CD14-positive monocyte (primary cell): Measurements from ENCODE around the gene DTYMK. TPM values are rescaled to one million over a fixed set of nuclear protein-coding genes. Genes with fewer than 3 reads are reported as not detected.

Source experiments
- DNase-seq, 3 donors: peaks; one replicate each; pipeline ENCODE4 v3.0.0-alpha.2; 2011 to 2022
- H2AFZ ChIP-seq: 2 replicates; pipeline ENCODE4 v1.6.0; 2012; ENCODE audit warnings: mild to moderate bottlenecking, low read depth, low read length, inconsistent platforms; ENCODE audit not compliant: insufficient read depth, poor library complexity, severe bottlenecking
- H3K27ac ChIP-seq, 2 donors: 1 replicate in 1 of 2; 2 replicates in 1 of 2; pipeline ENCODE4 v1.5.1; 2012 to 2013; ENCODE audit warnings: low read length in 2 of 2, control low read depth in 1 of 2, inconsistent platforms in 1 of 2, low read depth in 1 of 2, mild to moderate bottlenecking in 1 of 2
- H3K27me3 ChIP-seq, 2 donors: one replicate each; pipeline versions ENCODE4 v1.6.0 to v1.6.1; 2011 to 2013; ENCODE audit warnings: low read length in 2 of 2; ENCODE audit not compliant: control insufficient read depth in 2 of 2, insufficient read depth in 2 of 2
- H3K36me3 ChIP-seq, 2 donors: replicated peaks in 1 of 2; 1 replicate in 1 of 2; 2 replicates in 1 of 2; pipeline versions ENCODE4 v1.5.1 to v1.6.1; 2012 to 2013; ENCODE audit warnings: low read length in 2 of 2, control low read depth in 1 of 2, inconsistent platforms in 1 of 2, mild to moderate bottlenecking in 1 of 2; ENCODE audit not compliant: insufficient read depth in 2 of 2, control insufficient read depth in 1 of 2
- H3K4me1 ChIP-seq, 2 donors: 1 replicate in 1 of 2; 2 replicates in 1 of 2; pipeline versions ENCODE4 v1.5.1 to v1.6.1; 2012 to 2013; ENCODE audit warnings: low read length in 2 of 2, control low read depth in 1 of 2, inconsistent platforms in 1 of 2, mild to moderate bottlenecking in 1 of 2, moderate library complexity in 1 of 2; ENCODE audit not compliant: insufficient read depth in 2 of 2, control insufficient read depth in 1 of 2
- H3K4me2 ChIP-seq: replicated peaks from 2 replicates; pipeline ENCODE3; 2012; ENCODE audit warnings: low read length, moderate library complexity, mild to moderate bottlenecking; ENCODE audit not compliant: poor library complexity, severe bottlenecking; ENCODE audit errors: extremely low read depth
- H3K4me3 ChIP-seq, 3 experiments: fragments of 200-600 bp in 1 of 3; sonication (generic) in 1 of 3; replicated peaks in 1 of 3; 1 replicate in 2 of 3; 2 replicates in 1 of 3; pipeline ENCODE4 v1.5.1; 2011 to 2013; ENCODE audit warnings: low read length in 3 of 3, mild to moderate bottlenecking in 3 of 3, control low read depth in 2 of 3, low read depth in 2 of 3, inconsistent platforms in 1 of 3, moderate library complexity in 1 of 3
- H3K79me2 ChIP-seq: 2 replicates; pipeline ENCODE4 v1.6.0; 2012; ENCODE audit warnings: mild to moderate bottlenecking, control low read depth, inconsistent platforms, low read length, moderate library complexity; ENCODE audit not compliant: insufficient read depth
- H3K9ac ChIP-seq: 2 replicates; pipeline ENCODE4 v1.6.0; 2017; ENCODE audit warnings: low read length, mild to moderate bottlenecking; ENCODE audit not compliant: insufficient read depth, poor library complexity, severe bottlenecking
- H3K9me3 ChIP-seq, 2 donors: replicated peaks in 1 of 2; 1 replicate in 1 of 2; 2 replicates in 1 of 2; pipeline versions ENCODE4 v1.5.1 to v1.6.1; 2012 to 2013; ENCODE audit warnings: low read length in 2 of 2, control low read depth in 1 of 2; ENCODE audit not compliant: control insufficient read depth in 1 of 2, insufficient read depth in 1 of 2
- H4K20me1 ChIP-seq: 2 replicates; pipeline ENCODE4 v1.6.0; 2012; ENCODE audit warnings: mild to moderate bottlenecking, low read length, control low read depth, moderate library complexity; ENCODE audit not compliant: insufficient read depth
- H3K27ac Mint-ChIP-seq, 7 donors: one replicate each; pipeline ENCODE4 v1.8.0; 2020; ENCODE audit warnings: mild to moderate bottlenecking in 7 of 7, mixed read lengths in 7 of 7, moderate library complexity in 6 of 7, inconsistent platforms in 2 of 7
- H3K27me3 Mint-ChIP-seq, 3 donors: one replicate each; pipeline ENCODE4 v1.8.0; 2021 to 2022; ENCODE audit warnings: low read depth in 3 of 3, mild to moderate bottlenecking in 3 of 3, mixed read lengths in 3 of 3, moderate library complexity in 3 of 3, inconsistent platforms in 1 of 3
- H3K36me3 Mint-ChIP-seq, 2 donors: one replicate each; pipeline ENCODE4 v1.8.0; 2020; ENCODE audit warnings: mixed read lengths in 2 of 2, inconsistent platforms in 1 of 2, mild to moderate bottlenecking in 1 of 2
- H3K4me1 Mint-ChIP-seq: one replicate; pipeline ENCODE4 v1.8.0; 2020; ENCODE audit warnings: mild to moderate bottlenecking, mixed read lengths
- H3K4me3 Mint-ChIP-seq, 2 donors: one replicate each; pipeline ENCODE4 v1.8.0; 2020; ENCODE audit warnings: mild to moderate bottlenecking in 2 of 2, mixed read lengths in 2 of 2, moderate library complexity in 1 of 2
- H3K9me3 Mint-ChIP-seq, 7 donors: one replicate each; pipeline ENCODE4 v1.8.0; 2020 to 2022; ENCODE audit warnings: mixed read lengths in 7 of 7, mild to moderate bottlenecking in 6 of 7, moderate library complexity in 6 of 7, inconsistent platforms in 2 of 7
- CTCF ChIP-seq: fragments of 200-600 bp; IDR thresholded peaks from one replicate; pipeline ENCODE4 v1.8.0; 2022; ENCODE audit warnings: antibody characterized with exemption, mild to moderate bottlenecking
- WGBS: methylation state at CpG from one replicate; pipeline ENCODE4 v1.1.5; 2013; ENCODE audit warnings: missing lambda C conversion rate; ENCODE audit not compliant: insufficient coverage; 5-methylcytosine and 5-hydroxymethylcytosine counted together
- intact Hi-C, 2 donors: fragments of 100-400 bp; cut with micrococcal nuclease; formaldehyde crosslinking; loops; one replicate each; pipeline versions ENCODE4 v1.15.0 to v1.15.1; 2023
- polyA plus RNA-seq, 3 donors: library from polyadenylated mRNA; depleted of rRNA in 1 of 3; unstranded in 2 of 3; stranded (reverse) in 1 of 3; fragments of 300-500 nt in 2 of 3; fragments of >200 nt in 1 of 3; fragmentation: Illumina TruSeq in 2 of 3; gene quantifications; 1 replicate in 2 of 3; 2 replicates in 1 of 3; pipeline ENCODE4 v1.2.3, GENCODE V29; 2012 to 2021

Gene DTYMK
- polyA plus RNA-seq, 3 donors, result 13.0 to 23.5 (median 18.7) TPM

GRCh38 chr2:241652722-241653121, 33.9 kb downstream of the DTYMK start:
- peaks cover 64 to 69% of the 10 kb centered on the region in 2 donors for H3K36me3 Mint-ChIP-seq
- no peak overlapping the region for H3K27ac Mint-ChIP-seq
- peaks cover 60 to 71% of the 10 kb centered on the region in 2 donors for H3K36me3 ChIP-seq
- H3K9ac ChIP-seq, result no peak overlapping the region
- TF ChIP-seq CTCF, result no peak
- H3K79me2 ChIP-seq, result peaks cover 34% of the 10 kb centered on the region
- no peaks in the 10 kb centered on the region for H3K27me3 ChIP-seq
- intact Hi-C loops, result no loop called here
- no peaks in the 10 kb centered on the region for H3K9me3 ChIP-seq
- H2AFZ ChIP-seq, result no peak overlapping the region
- peaks cover 40% of the 10 kb centered on the region for H4K20me1 ChIP-seq
- no peak for DNase-seq
- peaks cover 0 to 4% (median 1%) of the 10 kb centered on the region in 3 donors for H3K27me3 Mint-ChIP-seq
- H3K27ac ChIP-seq, result no peak overlapping the region
- WGBS, result 99% methylated on average over 9 of the region's 9 CpGs
- H3K4me3 Mint-ChIP-seq, result no peak overlapping the region
- H3K4me1 Mint-ChIP-seq, result no peaks in the 10 kb centered on the region
- no peaks in the 10 kb centered on the region for H3K9me3 Mint-ChIP-seq
- H3K4me3 ChIP-seq, result no peak overlapping the region
- no peaks in the 10 kb centered on the region for H3K4me1 ChIP-seq
- H3K4me2 ChIP-seq, result no peak overlapping the region

- intact Hi-C loops, result no loop called here
- H3K36me3 ChIP-seq, result peaks cover 57 to 65% of the 10 kb centered on the region in 2 donors
- no CpG with 5 or more reads among the region's 9 CpGs for WGBS
- peaks cover 39% of the 10 kb centered on the region for H3K79me2 ChIP-seq
- no peaks in the 10 kb centered on the region for H3K4me1 ChIP-seq
- peaks cover 46% of the 10 kb centered on the region for H4K20me1 ChIP-seq
- Mint-ChIP-seq H3K4me3 (no peak overlapping the region), H3K36me3 (peaks cover 59 to 63% of the 10 kb centered on the region in 2 donors), H3K4me1 (no peaks in the 10 kb centered on the region), H3K9me3 (no peaks in the 10 kb centered on the region), H3K27me3 (peaks cover 0 to 3% (median 2%) of the 10 kb centered on the region in 3 donors), H3K27ac (no peak overlapping the region)
- DNase-seq, result no peak
- no peak overlapping the region for H2AFZ ChIP-seq
- no peaks in the 10 kb centered on the region for H3K9me3 ChIP-seq
- TF ChIP-seq CTCF, result no peak
- no peaks in the 10 kb centered on the region for H3K27me3 ChIP-seq
- no peak overlapping the region for H3K4me3 ChIP-seq
- H3K27ac ChIP-seq, result no peak overlapping the region
- no peak overlapping the region for H3K9ac ChIP-seq
- no peak overlapping the region for H3K4me2 ChIP-seq
These were observed 34.5 kb downstream of the DTYMK start for GRCh38 chr2:241652142-241652541.
